ENCODE results near the gene COL4A2. TPM values are rescaled to one million over a fixed set of nuclear protein-coding genes. Genes with fewer than 3 reads are reported as not detected.

Gene COL4A2
- total RNA-seq, 2 experiments from 2014 or later = not detected

GRCh38 chr13:110278859-110279258 is 28.2 kb upstream of the COL4A2 start:
- H3K4me3 Mint-ChIP-seq = no peak overlapping the region
- no peaks in the 10 kb centered on the region for H3K4me1 Mint-ChIP-seq
- no peak for DNase-seq
- H3K36me3 Mint-ChIP-seq (ENCODE audit: low read depth) = no peaks in the 10 kb centered on the region
- CTCF ChIA-PET = no interaction called here
- peaks cover 2% of the 10 kb centered on the region for H3K9me3 Mint-ChIP-seq
- H3K27me3 Mint-ChIP-seq = peaks cover 7% of the 10 kb centered on the region
- no peak overlapping the region for H3K27ac Mint-ChIP-seq
- POLR2A ChIA-PET = no interaction called here

GRCh38 chr13:110279684-110280083 is 27.4 kb upstream of the COL4A2 start:
- Mint-ChIP-seq H3K27ac (no peak overlapping the region), H3K4me3 (no peak overlapping the region), H3K9me3 (peaks cover 2% of the 10 kb centered on the region), H3K36me3 (ENCODE audit: low read depth) (no peaks in the 10 kb centered on the region), H3K4me1 (no peaks in the 10 kb centered on the region), H3K27me3 (peaks cover 7% of the 10 kb centered on the region)
- POLR2A ChIA-PET = no interaction called here
- DNase-seq = no peak
- CTCF ChIA-PET = no interaction called here

GRCh38 chr13:110280231-110280813 is 26.8 kb upstream of the COL4A2 start:
- Mint-ChIP-seq H3K9me3 (peaks cover 2% of the 10 kb centered on the region), H3K36me3 (ENCODE audit: low read depth) (no peaks in the 10 kb centered on the region), H3K27ac (no peak overlapping the region), H3K4me1 (no peaks in the 10 kb centered on the region), H3K4me3 (no peak overlapping the region), H3K27me3 (peaks cover 7% of the 10 kb centered on the region)
- no peak for DNase-seq
- POLR2A ChIA-PET = no interaction called here
- CTCF ChIA-PET = no interaction called here

- no peak for DNase-seq
- ChIA-PET POLR2A (no interaction called here), CTCF (no interaction called here)
- Mint-ChIP-seq H3K27ac (no peak overlapping the region), H3K4me3 (no peak overlapping the region), H3K9me3 (peaks cover 2% of the 10 kb centered on the region), H3K4me1 (no peaks in the 10 kb centered on the region), H3K27me3 (peaks cover 7% of the 10 kb centered on the region), H3K36me3 (ENCODE audit: low read depth) (no peaks in the 10 kb centered on the region)
These were observed 25.9 kb upstream of the COL4A2 start for GRCh38 chr13:110280985-110281688.

- Mint-ChIP-seq H3K27me3 (peaks cover 7% of the 10 kb centered on the region), H3K4me1 (no peaks in the 10 kb centered on the region), H3K27ac (no peak overlapping the region)
These were observed 25.3 kb upstream of the COL4A2 start for GRCh38 chr13:110281736-110282135.

GRCh38 chr13:110282316-110282841 is 24.7 kb upstream of the COL4A2 start:
- POLR2A ChIA-PET = no interaction called here

More at GRCh38 chr13:110281736-110282135, 25.3 kb upstream of the COL4A2 start:
- H3K9me3 Mint-ChIP-seq = peaks cover 2% of the 10 kb centered on the region
- no peak for DNase-seq
- H3K4me3 Mint-ChIP-seq = no peak overlapping the region
- ChIA-PET POLR2A (no interaction called here), CTCF (no interaction called here)
- no peaks in the 10 kb centered on the region for H3K36me3 Mint-ChIP-seq (ENCODE audit: low read depth)

GRCh38 chr13:110283736-110284517 is 23.2 kb upstream of the COL4A2 start:
- DNase-seq = no peak
- Mint-ChIP-seq H3K36me3 (ENCODE audit: low read depth) (no peaks in the 10 kb centered on the region), H3K4me3 (no peak overlapping the region), H3K9me3 (peaks cover 2% of the 10 kb centered on the region), H3K4me1 (no peaks in the 10 kb centered on the region), H3K27ac (no peak overlapping the region), H3K27me3 (peaks cover 5% of the 10 kb centered on the region)
- POLR2A ChIA-PET = no interaction called here
- CTCF ChIA-PET = no interaction called here

More at GRCh38 chr13:110282316-110282841, 24.7 kb upstream of the COL4A2 start:
- DNase-seq = no peak
- Mint-ChIP-seq H3K27ac (no peak overlapping the region), H3K27me3 (peaks cover 7% of the 10 kb centered on the region), H3K4me1 (no peaks in the 10 kb centered on the region), H3K4me3 (no peak overlapping the region), H3K36me3 (ENCODE audit: low read depth) (no peaks in the 10 kb centered on the region), H3K9me3 (peaks cover 2% of the 10 kb centered on the region)
- CTCF ChIA-PET = no interaction called here

- no peak for DNase-seq
- no peak overlapping the region for H3K27ac Mint-ChIP-seq
- ChIA-PET POLR2A (no interaction called here), CTCF (no interaction called here)
- H3K9me3 Mint-ChIP-seq = peaks cover 2% of the 10 kb centered on the region
- no peak overlapping the region for H3K4me3 Mint-ChIP-seq
- no peaks in the 10 kb centered on the region for H3K4me1 Mint-ChIP-seq
- H3K27me3 Mint-ChIP-seq = peaks cover 5% of the 10 kb centered on the region
- no peaks in the 10 kb centered on the region for H3K36me3 Mint-ChIP-seq (ENCODE audit: low read depth)
These were observed 22.2 kb upstream of the COL4A2 start for GRCh38 chr13:110284779-110285484.

- ChIA-PET CTCF (no interaction called here), POLR2A (no interaction called here)
These were observed 20.9 kb upstream of the COL4A2 start for GRCh38 chr13:110285991-110286832.

GRCh38 chr13:110286833-110287819 is 20.0 kb upstream of the COL4A2 start:
- ChIA-PET CTCF (no interaction called here), POLR2A (no interaction called here)
- Mint-ChIP-seq H3K4me1 (no peaks in the 10 kb centered on the region), H3K27ac (no peak overlapping the region), H3K27me3 (peaks cover 2% of the 10 kb centered on the region), H3K4me3 (no peak overlapping the region), H3K36me3 (ENCODE audit: low read depth) (no peaks in the 10 kb centered on the region), H3K9me3 (no peaks in the 10 kb centered on the region)
- DNase-seq = no peak

More at GRCh38 chr13:110285991-110286832, 20.9 kb upstream of the COL4A2 start:
- H3K27me3 Mint-ChIP-seq = peaks cover 5% of the 10 kb centered on the region
- DNase-seq = no peak
- H3K4me3 Mint-ChIP-seq = no peak overlapping the region
- H3K9me3 Mint-ChIP-seq = no peaks in the 10 kb centered on the region
- H3K36me3 Mint-ChIP-seq (ENCODE audit: low read depth) = no peaks in the 10 kb centered on the region
- no peak overlapping the region for H3K27ac Mint-ChIP-seq
- no peaks in the 10 kb centered on the region for H3K4me1 Mint-ChIP-seq

- H3K4me3 Mint-ChIP-seq = no peak overlapping the region
- no peak overlapping the region for H3K27ac Mint-ChIP-seq
- CTCF ChIA-PET = no interaction called here
- POLR2A ChIA-PET = no interaction called here
- peaks cover 2% of the 10 kb centered on the region for H3K27me3 Mint-ChIP-seq
- H3K9me3 Mint-ChIP-seq = no peaks in the 10 kb centered on the region
- no peaks in the 10 kb centered on the region for H3K4me1 Mint-ChIP-seq
- no peak for DNase-seq
- H3K36me3 Mint-ChIP-seq (ENCODE audit: low read depth) = no peaks in the 10 kb centered on the region
These were observed 17.9 kb upstream of the COL4A2 start for GRCh38 chr13:110289174-110289573.

- DNase-seq = no peak
- Mint-ChIP-seq H3K4me3 (no peak overlapping the region), H3K4me1 (no peaks in the 10 kb centered on the region), H3K27me3 (peaks cover 3% of the 10 kb centered on the region), H3K9me3 (no peaks in the 10 kb centered on the region), H3K27ac (no peak overlapping the region), H3K36me3 (ENCODE audit: low read depth) (no peaks in the 10 kb centered on the region)
- ChIA-PET CTCF (no interaction called here), POLR2A (no interaction called here)
These were observed 17.4 kb upstream of the COL4A2 start for GRCh38 chr13:110289661-110290060.
